Adrenal gland (tissue), 12 donors: Measurements from ENCODE around the gene PARP8. TPM values are rescaled to one million over a fixed set of nuclear protein-coding genes. Genes with fewer than 3 reads are reported as not detected.
A peak's percentile ranks its signal among the peaks of the same experiment; 100 is the strongest.

ENCODE experiments used
- DNase-seq, 7 donors: peaks; one replicate each; pipeline ENCODE4 v3.0.0-alpha.2; 2019 to 2020
- H3K27ac ChIP-seq, 5 donors: fragments of 200-600 bp; sonication (generic) in 4 of 5; 1 replicate in 3 of 5; 2 replicates in 2 of 5; pipeline versions ENCODE4 v1.5.1 to v1.8.0; 2016 to 2020; ENCODE audit warnings: mild to moderate bottlenecking in 1 of 5
- H3K27me3 ChIP-seq: fragments of 200-600 bp; 2 replicates; pipeline ENCODE4 v1.8.0; 2021
- H3K36me3 ChIP-seq, 2 donors: fragments of 200-600 bp; replicated peaks in 1 of 2; 1 replicate in 1 of 2; 2 replicates in 1 of 2; pipeline versions ENCODE4 v1.5.1 to v1.8.0; 2018 to 2022
- H3K4me1 ChIP-seq, 2 donors: fragments of 200-600 bp; replicated peaks in 1 of 2; 1 replicate in 1 of 2; 2 replicates in 1 of 2; pipeline versions ENCODE4 v1.5.1 to v1.8.0; 2018 to 2021
- H3K4me3 ChIP-seq, 4 donors: fragments of 200-600 bp; sonication (generic) in 3 of 4; one replicate each; pipeline ENCODE4 v1.5.1; 2016 to 2018
- H3K9me3 ChIP-seq, 3 donors: fragments of 200-600 bp; sonication (generic) in 1 of 3; replicated peaks in 1 of 3; 1 replicate in 2 of 3; 2 replicates in 1 of 3; pipeline versions ENCODE4 v1.5.1 to v1.8.0; 2016 to 2021
- CTCF ChIP-seq, 6 experiments: fragments of 450-650 bp in 4 of 6; fragments of 200-600 bp in 2 of 6; sonication (generic) in 1 of 6; IDR thresholded peaks; 1 replicate in 5 of 6; 2 replicates in 1 of 6; pipeline versions ENCODE4 v1.5.1 to v1.8.0; 2016 to 2021; ENCODE audit warnings: antibody characterized with exemption in 6 of 6, mild to moderate bottlenecking in 2 of 6, moderate library complexity in 1 of 6
- POLR2A ChIP-seq, 2 donors: fragments of 450-650 bp; IDR thresholded peaks; one replicate each; pipeline ENCODE4 v1.6.1; 2017; ENCODE audit warnings: antibody characterized with exemption in 2 of 2, mild to moderate bottlenecking in 2 of 2, moderate library complexity in 1 of 2
- WGBS, 4 donors: extraction: QIAGEN DNeasy Blood & Tissue Kit in 2 of 4; methylation state at CpG; one replicate each; pipeline versions ENCODE4 v1.1.5 to v1.1.7; 2013 to 2017; 5-methylcytosine and 5-hydroxymethylcytosine counted together
- intact Hi-C, 2 donors: fragments of 100-400 bp; cut with DNase I; formaldehyde crosslinking; loops; one replicate each; pipeline versions ENCODE4 v1.14.1 to v1.15.0; 2022 to 2023
- polyA plus RNA-seq, 3 donors: library from polyadenylated mRNA; stranded (reverse); fragments of 200-250 nt in 2 of 3; fragments of 350-450 nt in 1 of 3; fragmentation: Illumina TruSeq in 1 of 3; extraction: RNeasy Lipid Tissue Mini Kit (QIAGEN cat#74804) in 1 of 3; gene quantifications; one replicate each; pipeline ENCODE4 v1.2.3, GENCODE V29; 2013 to 2014
- total RNA-seq, 9 donors: library from RNA; depleted of rRNA in 4 of 9; stranded (reverse); fragments of >200 nt in 4 of 9; fragments of 120-200 nt in 1 of 9; fragmentation: NEBNext Ultra II Directional in 1 of 9; extraction: Animal tissue kit (Norgen Biotek cat#: 25700) in 1 of 9; gene quantifications; one replicate each; pipeline versions ENCODE4 v1.1.0 to v1.2.4, GENCODE V29; 2013 to 2023
- donor health status: healthy with polysubstance abuse.
- donor health status: Bipolar disorder and iron deficiency.
- donor health status: DM: yes; HTN: yes; CAD: no.
- donor health status: DM: no; HTN: no; CAD: no.
- donor health status: DM: no; HTN: no; CAD: no.
- donor health status: DM: yes; HTN: yes; CAD: no.

Gene PARP8
- total and polyA plus RNA-seq, 12 donors: 7.5 to 41.8 (median 24.0) TPM

GRCh38 chr5:50710838-50711237 lies 44.4 kb downstream of the PARP8 start:
- no peaks in the 10 kb centered on the region for H3K9me3 ChIP-seq
- WGBS, 4 donors: 17 to 30% (median 22%) methylated on average over 2 of the region's 2 CpGs
- peak overlapping the region in 1 of 4 donors; percentile 33 for H3K4me3 ChIP-seq
- peak overlapping the region in 3 of 5 donors; percentile 34 to 62 (median 57) for H3K27ac ChIP-seq
- no peak for DNase-seq
- TF ChIP-seq CTCF (IDR thresholded peaks at IDR 0.05): no peak
- TF ChIP-seq POLR2A (IDR thresholded peaks at IDR 0.05): no peak
- H3K27me3 ChIP-seq: no peaks in the 10 kb centered on the region
- H3K36me3 ChIP-seq: no peaks in the 10 kb centered on the region
- intact Hi-C loops: no loop called here
- peaks cover 6 to 33% of the 10 kb centered on the region in 2 donors for H3K4me1 ChIP-seq

- Histone ChIP-seq H3K36me3 (no peaks in the 10 kb centered on the region), H3K9me3 (no peaks in the 10 kb centered on the region), H3K27ac (peak overlapping the region in 3 of 5 donors; percentile 34 to 62 (median 57)), H3K4me1 (peaks cover 6 to 33% of the 10 kb centered on the region in 2 donors), H3K4me3 (peak overlapping the region in 1 of 4 donors; percentile 33), H3K27me3 (no peaks in the 10 kb centered on the region)
- DNase-seq: peak; percentile 41 to 81 (median 63)
- TF ChIP-seq CTCF (IDR thresholded peaks at IDR 0.05): no peak
- TF ChIP-seq POLR2A (IDR thresholded peaks at IDR 0.05): no peak
- intact Hi-C loops: no loop called here
- WGBS, 4 donors: 36 to 40% (median 38%) methylated on average over 2 of the region's 2 CpGs
These were observed 44.8 kb downstream of the PARP8 start for GRCh38 chr5:50711280-50711679.

- WGBS, 4 donors: 42 to 76% (median 51%) methylated on average over 1 of the region's 1 CpG
- no peak overlapping the region for H3K4me3 ChIP-seq
- no peaks in the 10 kb centered on the region for H3K9me3 ChIP-seq
- DNase-seq: no peak
- no peaks in the 10 kb centered on the region for H3K27me3 ChIP-seq
- no peaks in the 10 kb centered on the region for H3K36me3 ChIP-seq
- peak overlapping the region in 1 of 5 donors; percentile 57 for H3K27ac ChIP-seq
- intact Hi-C loops: no loop called here
- H3K4me1 ChIP-seq: peaks cover 6 to 33% of the 10 kb centered on the region in 2 donors
- TF ChIP-seq CTCF (IDR thresholded peaks at IDR 0.05) (no peak), POLR2A (IDR thresholded peaks at IDR 0.05) (no peak)
These were observed 46.0 kb downstream of the PARP8 start for GRCh38 chr5:50712479-50712878.

- WGBS, 4 donors: 89 to 95% (median 93%) methylated on average over 5 of the region's 5 CpGs
- TF ChIP-seq CTCF (IDR thresholded peaks at IDR 0.05) (no peak), POLR2A (IDR thresholded peaks at IDR 0.05) (no peak)
- intact Hi-C loops: no loop called here
- H3K27ac ChIP-seq: no peak overlapping the region
- no peak overlapping the region for H3K4me3 ChIP-seq
- H3K9me3 ChIP-seq: no peaks in the 10 kb centered on the region
- H3K36me3 ChIP-seq: no peaks in the 10 kb centered on the region
- H3K4me1 ChIP-seq: peaks cover 6 to 27% of the 10 kb centered on the region in 2 donors
- no peak for DNase-seq
- H3K27me3 ChIP-seq: no peaks in the 10 kb centered on the region
These were observed 48.6 kb downstream of the PARP8 start for GRCh38 chr5:50715001-50715400.
